Sigmoid colon (tissue), 7 donors: Measurements from ENCODE around the gene ITLN1. TPM values are rescaled to one million over a fixed set of nuclear protein-coding genes. Genes with fewer than 3 reads are reported as not detected.

Source experiments
- DNase-seq: peaks from one replicate; pipeline ENCODE4 v3.0.0-alpha.2; 2019
- H3K27ac ChIP-seq, 4 donors: fragments of 200-600 bp; sonication (generic); one replicate each; pipeline ENCODE4 v1.5.1; 2016 to 2019; ENCODE audit warnings: mild to moderate bottlenecking in 1 of 4
- H3K27me3 ChIP-seq, 3 donors: fragments of 200-600 bp; sonication (generic); one replicate each; pipeline ENCODE4 v1.5.1; 2019; ENCODE audit warnings: mild to moderate bottlenecking in 1 of 3
- H3K36me3 ChIP-seq, 4 donors: fragments of 200-600 bp; sonication (generic); one replicate each; pipeline ENCODE4 v1.5.1; 2016 to 2019
- H3K4me1 ChIP-seq, 4 donors: fragments of 200-600 bp; sonication (generic); one replicate each; pipeline ENCODE4 v1.5.1; 2017 to 2019
- H3K4me3 ChIP-seq, 4 donors: fragments of 200-600 bp; sonication (generic); one replicate each; pipeline ENCODE4 v1.5.1; 2017 to 2019; ENCODE audit warnings: mild to moderate bottlenecking in 2 of 4, moderate library complexity in 1 of 4
- H3K9me3 ChIP-seq, 4 donors: fragments of 200-600 bp in 3 of 4; sonication (generic) in 3 of 4; one replicate each; pipeline versions ENCODE4 v1.5.1 to v1.6.1; 2013 to 2019
- CTCF ChIP-seq, 4 experiments: fragments of 450-650 bp in 3 of 4; fragments of 200-600 bp in 1 of 4; IDR thresholded peaks; one replicate each; pipeline ENCODE4 v1.5.1; 2016 to 2019; ENCODE audit warnings: antibody characterized with exemption in 4 of 4, mild to moderate bottlenecking in 3 of 4, moderate library complexity in 2 of 4
- EP300 ChIP-seq, 4 donors: sonication (generic); formaldehyde crosslinking; IDR thresholded peaks; one replicate each; pipeline ENCODE4 v1.6.1; 2017; ENCODE audit warnings: antibody characterized with exemption in 4 of 4
- POLR2A ChIP-seq, 2 donors: fragments of 450-650 bp; IDR thresholded peaks; one replicate each; pipeline ENCODE4 v1.6.1; 2016; ENCODE audit warnings: antibody characterized with exemption in 2 of 2, mild to moderate bottlenecking in 2 of 2, moderate library complexity in 2 of 2
- POLR2AphosphoS5 ChIP-seq, 4 donors: sonication (generic); formaldehyde crosslinking; IDR thresholded peaks; one replicate each; pipeline ENCODE4 v1.6.1; 2017; ENCODE audit warnings: antibody characterized with exemption in 4 of 4
- WGBS, 2 donors: extraction: QIAGEN DNeasy Blood & Tissue Kit; methylation state at CpG; one replicate each; pipeline ENCODE4 v1.1.7; 2013; 5-methylcytosine and 5-hydroxymethylcytosine counted together
- intact Hi-C: fragments of 100-400 bp; cut with DNase I; formaldehyde crosslinking; loops from one replicate; pipeline ENCODE4 v1.15.1; 2023
- polyA plus RNA-seq, 3 donors: library from polyadenylated mRNA; stranded (reverse); fragments of 200-250 nt; gene quantifications; one replicate each; pipeline ENCODE4 v1.2.3, GENCODE V29; 2013
- total RNA-seq, 4 donors: library from RNA; depleted of rRNA; stranded (reverse); fragments of >200 nt; gene quantifications; one replicate each; pipeline ENCODE4 v1.1.0, GENCODE V29; 2016
- donor health status: healthy with polysubstance abuse.
- donor health status: Bipolar disorder and iron deficiency.
- donor health status: healthy.

Gene ITLN1
- total and polyA plus RNA-seq, 7 donors, result 0.66 to 478 (median 175) TPM; not detected in 2

GRCh38 chr1:160862203-160863060, 22.5 kb downstream of the ITLN1 start, which contains the start of gene CD244:
CD244 (minus strand) TSS chr1:160862887; CDS start chr1:160862677, 210 bp downstream.
- no peaks in the 10 kb centered on the region for H3K27me3 ChIP-seq
- intact Hi-C loops, result no loop called here
- H3K36me3 ChIP-seq, result no peaks in the 10 kb centered on the region
- no peaks in the 10 kb centered on the region for H3K9me3 ChIP-seq
- no peak for DNase-seq
- TF ChIP-seq CTCF (IDR thresholded peaks at IDR 0.05) (no peak), POLR2AphosphoS5 (IDR thresholded peaks at IDR 0.05) (no peak), EP300 (IDR thresholded peaks at IDR 0.05) (no peak), POLR2A (IDR thresholded peaks at IDR 0.05) (no peak)
- 45 to 74% methylated on average over 12 of the region's 12 CpGs for WGBS, 2 donors
- no peak within 1 kb of the TSS for H3K4me3 ChIP-seq
- no peaks in the 10 kb centered on the region for H3K4me1 ChIP-seq
- peak within 1 kb of the TSS in 1 of 4 donors; percentile 7 for H3K27ac ChIP-seq

GRCh38 chr1:160860840-160861505, 24.0 kb downstream of the ITLN1 start:
- 70 to 90% methylated on average over 5 of the region's 5 CpGs for WGBS, 2 donors
- H3K9me3 ChIP-seq, result no peaks in the 10 kb centered on the region
- H3K27me3 ChIP-seq, result no peaks in the 10 kb centered on the region
- no peak overlapping the region for H3K27ac ChIP-seq
- TF ChIP-seq EP300 (IDR thresholded peaks at IDR 0.05) (no peak), CTCF (IDR thresholded peaks at IDR 0.05) (no peak), POLR2A (IDR thresholded peaks at IDR 0.05) (no peak), POLR2AphosphoS5 (IDR thresholded peaks at IDR 0.05) (no peak)
- no peak overlapping the region for H3K4me3 ChIP-seq
- H3K36me3 ChIP-seq, result no peaks in the 10 kb centered on the region
- intact Hi-C loops, result no loop called here
- DNase-seq, result no peak
- no peaks in the 10 kb centered on the region for H3K4me1 ChIP-seq

- H3K27me3 ChIP-seq, result no peaks in the 10 kb centered on the region
- DNase-seq, result no peak
- no peak for TF ChIP-seq CTCF (IDR thresholded peaks at IDR 0.05)
- no peaks in the 10 kb centered on the region for H3K9me3 ChIP-seq
- no peak overlapping the region for H3K4me3 ChIP-seq
- WGBS, 2 donors, result 88 to 93% methylated on average over 5 of the region's 5 CpGs
- no peaks in the 10 kb centered on the region for H3K36me3 ChIP-seq
- H3K27ac ChIP-seq, result no peak overlapping the region
- H3K4me1 ChIP-seq, result no peaks in the 10 kb centered on the region
- intact Hi-C loops, result no loop called here
Measured at GRCh38 chr1:160859166-160859565, 25.8 kb downstream of the ITLN1 start.

GRCh38 chr1:160858507-160858906, 26.5 kb downstream of the ITLN1 start:
- Histone ChIP-seq H3K4me1 (no peaks in the 10 kb centered on the region), H3K4me3 (no peak overlapping the region), H3K9me3 (no peaks in the 10 kb centered on the region), H3K27me3 (no peaks in the 10 kb centered on the region), H3K27ac (no peak overlapping the region), H3K36me3 (no peaks in the 10 kb centered on the region)
- no peak for TF ChIP-seq POLR2AphosphoS5 (IDR thresholded peaks at IDR 0.05)
- TF ChIP-seq EP300 (IDR thresholded peaks at IDR 0.05), result no peak
- TF ChIP-seq CTCF (IDR thresholded peaks at IDR 0.05), result no peak
- TF ChIP-seq POLR2A (IDR thresholded peaks at IDR 0.05), result no peak
- WGBS, 2 donors, result 37 to 75% methylated on average over 3 of the region's 3 CpGs
- intact Hi-C loops, result no loop called here
- DNase-seq, result no peak
